Measurements from ENCODE around the gene KLF6.

KLF6 gene

DNA sequence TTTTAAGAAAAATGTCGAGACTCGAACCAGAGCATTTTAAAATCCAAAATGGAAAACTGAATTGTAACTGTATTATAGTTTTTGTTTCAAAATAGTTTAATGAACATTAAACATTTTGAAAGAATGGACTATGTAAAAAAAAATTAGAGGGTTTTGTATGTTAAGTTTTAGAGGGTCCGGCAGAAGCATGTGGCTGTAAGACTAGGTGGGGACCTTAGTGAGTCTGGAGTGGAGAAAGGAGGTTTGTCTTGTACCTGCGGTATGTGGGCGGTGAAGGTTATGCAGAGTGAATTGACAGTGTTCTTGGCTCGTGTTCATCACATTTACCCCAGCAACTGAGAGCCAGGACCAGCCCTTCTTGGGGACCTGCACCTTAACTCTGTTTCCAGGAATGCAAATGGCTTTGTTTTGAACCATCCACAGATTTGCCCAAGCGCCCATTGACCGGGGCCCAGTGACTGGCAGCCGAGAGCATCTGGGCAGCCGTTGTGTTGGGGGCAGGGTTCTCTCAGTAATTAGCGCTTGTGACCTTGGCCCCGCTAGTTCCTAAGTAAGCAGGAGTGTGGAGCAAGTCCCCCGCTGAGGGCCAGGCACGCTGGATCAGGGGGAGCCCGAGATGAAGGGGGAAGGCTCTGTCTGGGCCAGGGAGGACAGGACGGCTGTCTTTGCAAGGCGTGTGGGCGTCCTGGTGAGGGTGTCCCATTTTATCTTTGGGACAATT is 1.4 kb upstream of the KLF6 start:
- peak; percentile 53 for DNase-seq

DNA sequence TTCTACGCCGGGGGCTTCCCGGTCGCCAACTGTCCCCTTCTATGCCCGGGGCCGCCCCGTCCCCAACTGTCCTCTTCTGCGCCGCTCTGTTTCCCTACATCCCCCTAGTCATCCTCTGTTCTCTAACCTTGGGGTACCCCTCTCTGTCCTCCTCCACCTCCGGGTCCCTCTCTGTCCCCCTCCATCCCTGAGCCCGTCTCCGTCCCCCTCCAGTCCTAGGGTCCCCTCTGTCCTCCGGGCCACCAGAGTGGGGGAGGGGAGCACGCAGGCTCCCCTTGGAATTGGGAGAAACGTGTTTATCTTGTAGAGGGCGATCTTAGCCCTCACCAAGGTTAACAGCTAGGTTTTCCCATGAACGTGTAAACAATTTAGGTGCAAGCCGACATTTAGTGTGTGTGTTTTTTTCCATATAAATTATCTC is 852 bp upstream of the KLF6 start:
- peak; percentile 57 for DNase-seq

DNA sequence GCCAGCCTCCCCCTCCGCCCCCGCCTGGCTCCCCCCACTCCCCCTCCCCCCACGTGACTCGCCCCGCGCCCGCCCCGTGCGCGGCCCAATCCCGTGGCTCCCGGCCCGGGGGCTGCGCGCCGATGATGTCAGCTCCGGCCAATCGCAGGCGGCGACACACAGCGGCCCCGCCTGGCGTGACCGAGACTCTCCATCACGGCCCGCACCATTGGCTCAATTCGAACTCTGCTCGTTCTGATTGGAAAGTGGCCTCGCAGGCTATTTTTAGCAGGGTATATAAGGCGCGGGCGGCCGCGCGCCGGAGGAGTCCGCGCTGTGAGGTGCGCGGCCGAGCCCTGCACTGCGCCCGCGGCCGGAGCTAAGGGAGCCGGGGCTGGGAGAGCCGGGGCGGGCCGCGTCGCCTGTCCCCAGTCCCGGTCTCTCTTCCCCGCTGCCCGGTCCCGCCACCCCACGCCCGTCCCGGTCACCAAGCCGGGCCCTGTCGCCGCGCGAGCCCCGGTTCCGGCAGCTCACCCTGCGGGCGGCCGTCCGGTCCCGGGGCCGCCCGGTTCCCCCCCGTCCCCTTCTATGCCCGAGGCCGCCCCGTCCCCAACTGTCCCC is 342 bp upstream of the KLF6 start:
- peak; percentile 99 for DNase-seq

DNA sequence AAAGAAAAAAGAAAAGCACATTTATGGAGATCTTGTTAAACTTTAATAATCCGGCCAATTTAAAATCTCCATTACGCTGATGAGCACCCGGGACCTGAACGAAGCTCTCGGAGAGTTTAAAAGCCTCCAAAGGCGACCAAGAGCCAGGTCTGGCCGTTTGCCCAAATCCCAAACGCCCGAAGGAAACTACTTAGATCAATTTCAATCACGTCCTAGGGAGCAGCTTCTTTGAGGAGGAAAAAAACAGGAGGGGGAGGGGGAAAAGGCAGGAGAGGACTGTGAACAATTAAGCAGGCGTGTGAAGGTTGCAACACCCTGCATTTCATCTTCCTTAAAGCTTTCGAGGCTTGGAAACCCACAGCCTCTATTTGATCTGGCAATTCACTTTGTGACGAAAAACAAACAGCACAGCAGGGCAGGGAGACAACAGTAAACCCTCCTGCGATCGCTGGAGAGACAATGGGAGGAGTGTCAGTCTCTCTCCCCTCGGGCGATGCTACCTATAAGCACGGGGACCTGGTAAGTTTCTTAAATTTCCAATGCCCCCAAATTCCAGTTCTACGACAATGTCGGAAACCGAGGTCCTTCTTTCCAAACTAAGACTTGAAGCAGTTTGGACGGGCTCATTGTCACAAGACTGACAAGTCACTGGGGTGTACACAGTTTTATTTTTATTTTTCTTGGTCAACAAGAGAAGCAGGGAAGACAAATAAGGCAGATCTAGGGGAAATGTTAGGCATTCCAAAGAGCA is 1.2 kb downstream of the KLF6 start:
- DNase-seq, result peak; percentile 64

DNA sequence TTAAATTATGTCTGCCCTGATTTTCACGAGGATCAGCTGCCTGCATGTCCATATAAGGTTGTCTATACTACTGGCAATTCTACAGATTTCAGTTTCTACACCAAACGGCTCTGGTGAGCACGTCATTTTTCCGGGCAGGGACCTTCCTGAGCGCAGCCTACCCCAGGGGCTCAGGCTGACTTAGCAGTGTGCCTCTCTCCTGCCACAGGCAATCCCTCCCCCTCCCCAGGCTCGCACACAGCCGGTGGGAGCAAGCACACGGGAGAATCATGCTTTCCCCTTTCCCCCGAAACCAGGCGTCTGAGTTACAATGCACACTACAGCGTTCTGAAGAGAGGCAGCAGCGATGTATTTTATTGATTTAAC is 1.7 kb downstream of the KLF6 start:
- peak; percentile 82 for DNase-seq

DNA sequence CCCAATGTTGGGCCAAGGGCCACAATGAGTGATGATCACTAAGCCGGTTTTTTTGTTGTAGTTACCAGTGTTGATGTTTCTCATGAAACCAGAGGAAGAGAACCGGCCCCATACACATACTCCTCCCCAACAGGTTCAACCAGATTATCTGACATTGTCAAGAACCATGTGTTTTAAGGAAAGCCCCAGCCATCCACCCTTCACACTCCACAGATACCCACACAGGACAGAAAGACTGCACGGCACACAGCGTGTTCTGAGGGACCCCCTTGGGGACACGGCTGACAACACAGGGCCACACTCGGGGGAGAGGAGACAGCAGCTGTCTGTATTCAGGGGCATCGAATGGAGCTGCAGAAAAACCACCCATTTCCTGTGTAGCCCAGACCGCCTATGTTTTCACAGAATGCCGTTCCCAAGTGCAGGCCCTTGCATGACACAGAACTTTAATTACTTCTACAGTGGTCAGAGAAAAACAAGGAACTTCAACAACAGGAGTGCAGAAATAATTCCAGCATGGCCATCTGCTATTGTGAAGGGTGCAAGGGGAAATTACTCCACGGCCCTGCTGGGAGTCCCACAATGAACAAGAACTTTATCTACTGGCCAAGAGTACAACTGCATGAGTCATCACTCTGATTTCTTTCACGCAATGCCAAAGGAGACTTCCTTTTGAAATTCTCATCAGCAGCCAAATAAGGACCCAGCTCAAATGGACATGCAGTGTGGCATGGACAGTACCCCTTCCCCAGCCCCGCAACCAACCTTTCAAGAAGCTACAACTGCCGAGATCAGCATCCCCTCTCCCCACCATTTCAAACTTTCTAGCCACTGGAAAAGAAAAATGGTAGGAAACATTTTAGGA is 2.3 kb downstream of the KLF6 start:
- DNase-seq, result peak; percentile 83

DNA sequence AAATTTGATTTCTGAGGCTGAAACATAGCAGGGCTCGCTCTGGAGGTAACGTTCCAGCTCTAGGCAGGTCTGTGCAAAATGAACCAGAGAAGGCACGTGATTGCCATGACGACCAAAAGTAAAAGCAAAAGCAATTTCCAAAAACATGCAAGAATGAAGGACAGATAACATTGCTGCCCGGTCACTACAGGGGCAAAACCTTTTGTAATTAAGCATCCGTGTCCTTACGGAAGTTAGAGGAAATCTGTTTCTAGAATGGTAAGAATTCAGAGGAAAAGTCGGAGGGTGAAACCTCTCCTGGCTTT is 2.9 kb downstream of the KLF6 start:
- peak; percentile 50 for DNase-seq

DNA sequence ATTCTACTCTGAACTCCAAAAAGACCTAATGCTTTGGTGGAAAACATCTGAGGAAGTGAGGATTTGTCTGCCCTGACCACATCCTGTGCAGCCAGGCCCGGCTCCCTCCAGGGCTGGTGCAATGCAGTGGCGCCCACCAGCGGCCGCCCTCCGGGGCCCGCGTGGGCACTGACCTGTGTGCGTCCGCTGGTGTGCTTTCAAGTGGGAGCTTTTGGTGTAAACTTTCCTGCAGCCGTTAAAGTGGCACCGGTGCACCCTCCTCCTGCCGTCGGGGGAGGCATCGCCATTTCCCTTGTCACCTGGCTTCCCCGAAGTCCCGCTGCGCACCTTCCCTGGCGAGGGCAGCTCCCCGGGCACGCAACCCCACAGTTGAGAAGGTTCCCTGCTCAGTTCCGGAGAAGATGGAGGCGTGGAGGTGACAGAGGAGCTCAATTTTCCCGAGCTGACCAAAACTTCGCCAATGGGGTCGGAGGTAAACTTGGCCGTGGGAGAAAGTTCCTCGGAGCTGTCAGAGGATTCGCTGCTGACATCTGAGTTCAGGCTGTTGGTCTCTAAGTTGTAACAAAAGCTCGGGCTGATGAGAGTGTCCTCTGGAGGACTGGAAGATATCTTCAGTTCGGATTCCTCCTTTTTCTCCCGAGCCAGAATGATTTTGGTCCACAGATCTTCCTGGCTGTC is 3.4 kb downstream of the KLF6 start:
- DNase-seq, result peak; percentile 66

DNA sequence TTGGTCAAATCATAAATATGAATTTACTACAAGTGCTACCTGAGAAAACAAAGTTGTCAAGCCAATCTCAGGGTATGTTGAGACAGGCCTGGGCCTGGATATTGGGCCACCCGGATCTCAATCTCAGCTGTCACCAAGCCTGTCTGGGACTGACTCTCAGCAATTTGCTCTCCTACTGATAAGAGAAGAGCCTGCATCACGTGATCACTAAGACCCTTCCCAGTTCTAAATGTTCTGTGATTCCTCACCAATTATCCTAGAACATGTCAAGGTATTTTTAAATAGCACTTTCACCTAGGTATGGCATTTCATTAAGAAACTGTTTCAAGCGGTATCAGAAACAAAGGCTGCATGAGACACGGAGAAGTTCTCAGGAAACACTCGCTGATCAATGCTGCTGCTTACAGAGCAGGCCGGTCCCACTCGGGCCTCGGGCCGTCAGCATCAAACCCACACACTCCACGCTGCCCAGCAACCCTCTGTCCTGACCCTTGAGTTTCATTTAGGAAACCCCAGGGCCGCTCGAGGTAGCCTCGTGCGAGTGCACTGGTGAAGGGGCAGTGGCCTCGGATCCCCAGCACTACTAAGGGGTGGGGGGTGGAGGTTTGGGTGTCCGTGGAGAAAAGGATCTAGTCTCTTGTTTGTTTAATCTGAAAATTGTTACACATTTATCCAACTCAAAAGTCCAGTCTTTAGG is 4.1 kb downstream of the KLF6 start:
- peak; percentile 26 for DNase-seq

DNA sequence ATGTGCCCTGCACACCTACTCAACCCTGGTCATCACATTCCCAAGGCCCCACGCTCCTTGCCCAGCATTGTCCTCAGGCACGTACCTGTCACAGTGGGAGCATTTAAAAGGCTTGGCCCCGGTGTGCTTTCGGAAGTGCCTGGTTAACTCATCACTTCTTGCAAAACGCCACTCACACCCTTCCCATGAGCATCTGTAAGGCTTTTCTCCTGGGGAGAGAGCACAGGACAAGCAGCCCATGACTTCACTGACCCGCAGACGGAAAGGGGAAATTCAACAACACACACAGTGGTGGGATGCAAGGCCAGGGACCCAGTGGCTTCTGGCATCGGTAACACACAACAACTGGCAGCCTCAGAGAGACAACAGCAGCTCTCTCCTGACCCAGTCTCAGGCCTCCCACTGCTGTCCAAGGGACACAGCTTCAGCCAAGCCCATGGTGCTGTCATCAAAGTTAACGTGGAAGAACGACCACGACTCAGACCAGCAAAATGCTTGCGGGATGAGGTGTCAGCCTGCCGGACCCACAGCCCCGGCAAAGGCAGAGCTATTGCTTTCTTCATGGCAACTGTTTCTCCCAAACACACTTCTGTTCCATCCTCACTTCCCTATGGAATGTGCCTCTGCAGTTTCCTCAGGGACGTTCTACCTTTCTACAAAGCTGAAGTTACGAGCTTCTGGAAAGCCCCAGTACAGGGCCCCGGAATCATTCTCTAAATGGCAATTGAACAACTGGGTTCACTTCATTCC is 4.8 kb downstream of the KLF6 start:
- peak; percentile 31 for DNase-seq

DNA sequence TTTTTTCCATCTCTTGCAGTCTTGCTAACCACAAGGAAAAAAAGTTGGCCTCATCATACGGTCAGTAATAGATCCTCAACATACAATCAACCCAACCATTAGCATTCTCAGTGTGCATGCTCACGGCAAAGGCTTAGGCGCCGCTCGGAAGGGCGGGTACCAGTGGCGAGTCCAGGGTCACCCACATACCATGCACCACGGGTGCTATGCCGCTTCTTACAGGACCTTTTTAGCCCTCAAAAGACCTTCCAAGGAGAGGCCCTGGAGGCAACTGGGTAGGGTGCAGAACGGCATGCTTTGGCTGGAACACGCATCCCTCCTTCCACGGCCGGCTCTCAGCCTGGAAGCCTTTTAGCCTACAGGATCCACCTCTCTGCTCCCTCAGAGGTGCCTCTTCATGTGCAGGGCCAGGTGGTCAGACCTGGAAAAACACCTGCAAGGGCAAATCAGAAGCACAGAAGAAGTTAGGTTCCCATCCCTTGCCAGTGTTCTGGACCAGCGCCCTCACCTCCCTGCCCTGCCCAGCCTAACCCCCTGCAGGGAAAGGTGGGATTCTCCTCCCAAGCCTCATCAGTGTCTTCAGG is 5.8 kb downstream of the KLF6 start:
- DNase-seq, result peak; percentile 20

DNA sequence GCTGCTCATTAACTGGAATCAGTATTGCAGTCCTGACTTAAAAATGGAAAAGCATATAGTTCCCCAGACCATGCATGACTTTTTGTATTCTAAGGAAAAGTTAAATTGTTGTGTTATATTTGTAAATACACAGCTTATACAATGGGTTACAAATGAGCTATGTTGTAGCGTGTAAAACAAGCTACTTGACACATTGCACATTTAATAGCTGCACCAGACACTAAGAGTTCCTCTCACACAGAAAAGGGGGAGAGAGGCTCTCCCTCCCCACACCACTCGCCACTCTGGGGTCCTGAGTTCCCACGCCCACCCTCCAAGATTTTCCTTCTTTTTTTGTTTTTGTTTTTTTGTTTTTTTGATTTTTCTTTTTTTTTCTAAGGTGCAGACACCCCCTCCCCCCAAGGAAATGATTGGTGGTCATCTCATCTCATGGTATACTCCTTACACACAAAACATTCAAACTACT is 6.3 kb downstream of the KLF6 start:
- DNase-seq, result no peak

DNA sequence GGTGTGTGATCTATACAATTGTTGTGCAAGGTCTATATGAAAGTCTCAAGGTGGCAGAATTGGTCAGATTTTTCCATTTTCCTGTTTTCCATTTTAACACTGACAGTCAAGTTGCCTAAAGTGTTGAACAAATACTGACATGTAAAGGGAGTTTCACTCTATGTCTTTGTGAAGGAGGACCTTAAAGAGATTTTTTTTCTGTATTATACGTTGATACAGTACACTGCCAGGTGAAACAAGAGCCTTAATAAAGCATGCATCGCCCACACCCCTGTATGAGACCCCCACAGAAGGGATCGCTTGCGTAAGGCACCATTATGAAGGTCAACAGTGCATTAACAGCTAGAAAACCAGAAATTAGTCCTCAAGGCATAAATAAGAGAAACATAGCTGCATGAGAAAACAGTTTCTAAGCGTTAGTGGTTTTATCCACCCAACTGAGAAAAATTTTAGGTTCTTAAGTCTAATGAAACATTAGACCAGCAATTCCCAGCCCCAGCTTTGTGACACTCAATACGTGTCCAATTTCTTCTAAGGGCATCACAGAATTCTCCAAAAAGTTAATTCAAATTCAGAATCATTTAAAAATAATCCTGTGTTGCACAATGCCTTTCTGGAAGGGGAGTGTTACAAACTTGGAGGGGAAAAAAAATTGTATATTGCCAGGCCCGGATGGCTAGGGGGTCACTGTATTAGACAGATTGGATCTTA is 6.9 kb downstream of the KLF6 start:
- DNase-seq, result no peak

DNA sequence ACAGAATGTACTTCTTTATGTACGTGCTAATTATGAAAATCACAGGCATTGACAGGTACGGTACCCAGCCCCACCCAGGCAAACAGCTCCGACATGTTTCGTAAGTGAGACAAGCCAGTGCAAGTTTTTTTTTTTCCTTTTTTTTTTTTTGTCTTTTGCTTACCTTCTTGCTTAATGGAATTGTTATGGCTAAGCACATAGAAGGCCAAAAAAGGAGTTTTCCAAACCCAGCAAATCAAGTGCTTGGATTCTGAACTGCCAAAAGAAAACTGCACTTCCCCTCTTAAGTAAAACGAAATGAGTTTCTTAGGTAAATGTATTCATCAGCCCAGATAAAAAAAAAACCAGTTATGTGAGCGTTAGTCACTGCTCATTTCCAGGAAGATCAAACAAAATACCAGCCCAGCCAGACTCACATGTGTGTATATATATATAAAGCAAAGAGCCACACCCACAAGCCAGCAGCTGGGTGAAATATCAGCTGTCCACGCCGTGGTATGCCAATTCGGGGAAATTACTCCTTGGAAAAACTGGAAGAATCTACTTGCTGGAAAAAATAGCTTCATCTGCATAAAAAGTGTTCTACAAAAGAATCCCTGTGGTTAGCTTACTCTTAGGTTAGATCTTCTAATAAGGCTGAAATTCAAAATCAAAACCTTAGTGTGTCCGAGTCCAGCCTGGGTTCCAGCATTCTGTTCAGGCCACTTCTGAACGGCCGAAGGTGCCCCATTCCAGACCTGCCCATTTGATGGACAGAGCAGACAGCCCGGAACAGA is 8.0 kb downstream of the KLF6 start:
- DNase-seq, result peak; percentile 58

DNA sequence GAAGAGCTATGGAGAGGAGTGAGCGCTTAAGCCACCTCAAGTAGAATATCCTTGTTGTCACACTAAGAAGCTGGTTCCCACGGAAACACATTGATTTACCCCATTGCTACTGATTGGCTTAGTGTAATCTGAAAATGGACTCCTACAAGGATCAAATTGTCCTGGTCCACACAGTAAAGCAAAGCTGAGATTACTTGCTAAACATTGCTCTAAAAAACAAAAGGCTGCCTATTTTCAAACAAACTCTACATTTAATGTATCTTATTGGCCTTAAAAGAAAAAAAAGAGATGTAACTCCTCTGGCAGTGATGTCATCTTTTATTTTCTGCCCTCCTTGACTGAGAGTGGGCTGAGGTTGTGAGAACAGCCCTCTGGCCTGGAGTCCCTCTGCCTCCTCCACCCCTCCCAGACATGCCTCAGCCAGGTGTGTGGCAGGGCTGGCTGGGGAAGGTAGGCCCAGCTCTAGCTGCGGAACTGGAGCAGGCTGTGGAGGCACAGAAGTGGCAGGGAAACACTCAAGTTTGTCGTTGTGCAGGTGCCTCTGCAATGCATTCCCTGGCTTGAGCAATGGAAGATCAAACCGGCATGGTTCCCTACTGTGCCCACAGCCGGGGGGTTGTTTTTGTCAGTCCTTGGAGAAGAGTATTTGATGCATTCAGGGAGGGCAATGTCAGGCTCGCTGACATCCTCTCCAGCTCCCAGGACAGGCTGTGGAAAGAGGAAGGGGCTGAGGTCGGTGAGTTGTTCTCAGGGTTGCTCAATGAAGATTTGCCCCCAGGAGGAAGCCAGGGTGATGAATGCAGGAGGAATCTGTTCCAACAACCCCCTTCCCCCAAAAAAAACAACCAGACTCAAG is 9.1 kb downstream of the KLF6 start:
- DNase-seq, result peak; percentile 64

DNA sequence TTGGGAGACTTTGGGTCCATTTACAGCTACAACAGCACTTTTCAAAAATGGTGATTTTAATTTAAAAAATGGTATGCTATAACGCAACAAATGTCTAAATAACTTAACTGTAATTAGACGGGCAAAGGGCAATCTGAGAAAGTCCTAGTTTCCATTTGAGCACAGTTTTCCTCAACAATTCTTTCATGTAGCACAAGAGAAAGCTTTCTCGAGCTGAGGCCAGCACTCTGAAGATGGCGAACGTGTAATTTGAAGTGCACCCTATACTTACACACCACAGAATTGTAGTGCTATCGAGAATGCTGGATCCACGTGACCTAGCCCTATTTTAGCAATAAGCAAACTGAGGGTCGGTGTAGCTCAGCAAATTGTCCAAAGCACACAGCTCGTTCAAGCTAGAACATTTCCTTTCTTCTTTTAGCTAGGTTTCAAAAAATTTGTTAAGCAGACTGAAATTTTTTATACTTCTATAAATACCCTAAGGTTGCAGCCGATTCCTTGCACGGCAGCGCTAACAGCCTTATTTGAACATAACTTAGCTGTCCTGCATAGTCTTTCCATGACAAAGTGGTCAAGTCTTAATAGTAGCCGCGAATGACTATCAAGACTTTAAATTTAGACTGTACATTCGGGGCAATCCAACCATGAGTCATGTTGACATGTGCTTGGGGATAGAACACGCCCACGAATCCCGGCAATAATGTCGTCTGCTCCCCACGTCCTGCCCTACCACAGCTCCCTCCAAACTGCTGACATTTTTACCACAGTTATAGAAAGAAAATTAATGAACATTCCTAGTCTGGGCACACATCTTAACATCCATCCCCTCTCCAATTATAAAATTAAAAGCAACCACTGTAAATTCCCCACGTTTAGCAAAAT is 10.0 kb downstream of the KLF6 start:
- DNase-seq, result peak; percentile 53

Data from CD4-positive, alpha-beta T cell treated with Interferon gamma for 1 hour (primary cell).